K562 (cell line): ENCODE data around the gene BBC3. TPM values are rescaled to one million over a fixed set of nuclear protein-coding genes. Genes with fewer than 3 reads are reported as not detected.

Experiments used
- ARNT ChIP-seq, 2 experiments: fragments of 450-650 bp; IDR thresholded peaks; 2 replicates each; pipeline ENCODE4 v1.6.1; 2016; ENCODE audit warnings: mild to moderate bottlenecking in 1 of 2
- BHLHE40 ChIP-seq: IDR thresholded peaks from 2 replicates; pipeline ENCODE4 v1.6.1; 2011; ENCODE audit warnings: low read length, improper control_type of control experiment
- BRCA1 ChIP-seq, 2 experiments: fragments of 450-650 bp in 1 of 2; sonication (generic) in 1 of 2; formaldehyde crosslinking in 1 of 2; IDR thresholded peaks; 2 replicates each; pipeline versions ENCODE4 v1.5.0 to v1.6.1; 2017 to 2020; ENCODE audit warnings: mild to moderate bottlenecking in 1 of 2, missing genetic modification reagents in 1 of 2
- CHD2 ChIP-seq: IDR thresholded peaks from 2 replicates; pipeline ENCODE4 v1.6.1; 2011; ENCODE audit warnings: low read depth, low read length
- CREB1 ChIP-seq, 2 experiments: sonication (generic) in 1 of 2; formaldehyde crosslinking in 1 of 2; IDR thresholded peaks; 2 replicates each; pipeline versions ENCODE4 v1.6.1 to v1.8.0; 2012 to 2022; ENCODE audit warnings: inconsistent platforms in 1 of 2, mild to moderate bottlenecking in 1 of 2, missing genetic modification reagents in 1 of 2, moderate library complexity in 1 of 2
- EP300 ChIP-seq: IDR thresholded peaks from 2 replicates; pipeline ENCODE4 v1.6.1; 2012; ENCODE audit warnings: low read length, improper control_type of control experiment
- GATA2 ChIP-seq: sonication (generic); formaldehyde crosslinking; IDR thresholded peaks from 2 replicates; pipeline ENCODE4 v1.4.0; 2020; ENCODE audit warnings: mild to moderate bottlenecking, missing genetic modification reagents
- HCFC1 ChIP-seq: IDR thresholded peaks from 2 replicates; pipeline ENCODE4 v1.6.1; 2012; ENCODE audit warnings: low read depth, low read length, improper control_type of control experiment
- JUND ChIP-seq, 2 experiments: IDR thresholded peaks; 2 replicates in 1 of 2; 3 replicates in 1 of 2; pipeline ENCODE4 v1.6.1; 2011; ENCODE audit warnings: borderline replicate concordance in 2 of 2, low read depth in 2 of 2, low read length in 2 of 2, improper control_type of control experiment in 1 of 2, missing biosample characterization in 1 of 2, missing genetic modification characterization in 1 of 2, missing genetic modification reagents in 1 of 2
- L3MBTL2 ChIP-seq: fragments of 450-650 bp; IDR thresholded peaks from 2 replicates; pipeline ENCODE4 v1.6.1; 2016; ENCODE audit warnings: mild to moderate bottlenecking, moderate library complexity
- MXI1 ChIP-seq: IDR thresholded peaks from 2 replicates; pipeline ENCODE4 v1.6.1; 2011; ENCODE audit warnings: low read depth, mild to moderate bottlenecking, improper control_type of control experiment, low read length
- POLR2AphosphoS5 ChIP-seq: IDR thresholded peaks from 2 replicates; pipeline ENCODE4 v1.6.1; 2011; ENCODE audit warnings: mild to moderate bottlenecking, low read depth, low read length, moderate library complexity; ENCODE audit not compliant: control insufficient read depth, insufficient read depth
- RBM34 ChIP-seq: fragments of 200-400 bp; formaldehyde crosslinking; IDR thresholded peaks from 2 replicates; pipeline ENCODE4 v1.6.1; 2018; ENCODE audit warnings: low read length, borderline replicate concordance; ENCODE audit not compliant: insufficient read depth
- SMAD4 ChIP-seq: fragments of 250-450 bp; sonication (Bioruptor Pico); conservative IDR thresholded peaks from 2 replicates; pipeline ENCODE4 v1.8.0; 2021; ENCODE audit warnings: inconsistent platforms, mild to moderate bottlenecking, moderate library complexity
- TAF7 ChIP-seq: fragments of 450-650 bp; IDR thresholded peaks from 2 replicates; pipeline ENCODE4 v1.6.1; 2016; ENCODE audit warnings: missing genetic modification characterization, missing compliant biosample characterization
- TRIM24 ChIP-seq, 2 experiments: fragments of 450-650 bp; IDR thresholded peaks; 2 replicates each; pipeline ENCODE4 v1.6.1; 2016
- ZKSCAN8 ChIP-seq: fragments of 200-800 bp; sonication (Bioruptor generic); IDR thresholded peaks from 2 replicates; pipeline ENCODE4 v1.6.1; 2016; ENCODE audit warnings: missing genetic modification characterization, missing compliant biosample characterization
- ZNF174 ChIP-seq: fragments of 250-450 bp; sonication (Bioruptor Pico); IDR thresholded peaks from 2 replicates; pipeline ENCODE4 v1.4.0; 2020; ENCODE audit warnings: mild to moderate bottlenecking
- ZNF282 ChIP-seq: sonication (generic); formaldehyde crosslinking; IDR thresholded peaks from 2 replicates; pipeline ENCODE4 v1.8.1; 2023; ENCODE audit warnings: missing genetic modification reagents
- ZNF511 ChIP-seq: sonication (generic); formaldehyde crosslinking; IDR thresholded peaks from 2 replicates; pipeline ENCODE4 v1.8.0; 2022; ENCODE audit warnings: mild to moderate bottlenecking, missing genetic modification reagents
- ZNF740 ChIP-seq, 3 experiments: fragments of 200-800 bp in 1 of 3; sonication (Bioruptor generic) in 1 of 3; sonication (generic) in 1 of 3; formaldehyde crosslinking in 1 of 3; IDR thresholded peaks; 2 replicates each; pipeline versions ENCODE4 v1.6.1 to v1.8.0; 2016 to 2022; ENCODE audit warnings: mild to moderate bottlenecking in 2 of 3, missing compliant biosample characterization in 2 of 3, missing genetic modification characterization in 2 of 3, missing genetic modification reagents in 1 of 3
- polyA plus RNA-seq, 8 experiments: library from polyadenylated mRNA; depleted of rRNA in 4 of 8; stranded (reverse) in 5 of 8; unstranded in 3 of 8; fragments of >200 nt; fragmentation: Nextera tagmentation in 2 of 8; fragmentation: Illumina TruSeq in 1 of 8; extraction: Ambion mirVana in 2 of 8; extraction: Trizol in 1 of 8; gene quantifications; 2 replicates each; pipeline versions ENCODE4 v1.2.1 to v1.2.3, GENCODE V29; 2011 to 2014; ENCODE audit warnings: inconsistent platforms in 1 of 8, missing spikeins in 1 of 8
- total RNA-seq, 7 experiments: library from RNA; depleted of rRNA in 6 of 7; stranded (reverse); fragments of >200 nt in 6 of 7; fragmentation: Illumina TruSeq in 2 of 7; extraction: Trizol in 2 of 7; gene quantifications; 2 replicates each; pipeline versions ENCODE4 v1.2.1 to v1.2.3, GENCODE V29; 2011 to 2021; ENCODE audit warnings: low replicate concordance in 1 of 7
- TF ChIP-seq, protein P1 (sequence below), 2 experiments: fragments of 150-350 bp in 1 of 2; IDR thresholded peaks; 2 replicates each; pipeline ENCODE4 v1.6.1; 2012 to 2016; ENCODE audit warnings: low read depth in 2 of 2, low read length in 2 of 2, mild to moderate bottlenecking in 1 of 2, moderate library complexity in 1 of 2

The BBC3 gene
- total and polyA plus RNA-seq, 9 of the 15 experiments (the other 6 are each of a cell fraction or from before 2014, with no cell fraction given): 0.15 to 30.7 (median 4.8) TPM

GRCh38 chr19:47225746-47226425 lies 5.1 kb downstream of the BBC3 start (continued):
- peak; percentile 67 for TF ChIP-seq L3MBTL2
- 0 out of 2 replicates have a peak, but pooled peaks have one; percentile 83 for TF ChIP-seq RBM34
- TF ChIP-seq MXI1: no peak
- peak; percentile 43 for TF ChIP-seq HCFC1
- peak; percentile 96 for TF ChIP-seq ZNF740 (CRISPR knock-in tag; IDR thresholded peaks at IDR 0.05)
- TF ChIP-seq ZNF740 (tag; IDR thresholded peaks at IDR 0.05): no peak
- 0 out of 4 replicates have a peak, but pooled peaks of 1 of the 2 experiments have one; percentile 37 for TF ChIP-seq ARNT (IDR thresholded peaks at IDR 0.05)
- no peak for TF ChIP-seq GATA2 (CRISPR knock-in tag)
- peak; percentile 70; the same call in 1 of the 2 replicates for TF ChIP-seq ZNF511 (CRISPR knock-in tag)
- 0 out of 2 replicates have a peak, but pooled peaks have one; percentile 29 for TF ChIP-seq BHLHE40
- TF ChIP-seq CREB1 (IDR thresholded peaks at IDR 0.05): no peak
- peak; percentile 49; the same call in 1 of the 2 replicates for TF ChIP-seq CREB1 (CRISPR knock-in tag; IDR thresholded peaks at IDR 0.05)
- TF ChIP-seq TRIM24 (IDR thresholded peaks at IDR 0.05): 0 out of 4 replicates have a peak, but pooled peaks of 1 of the 2 experiments have one; percentile 15
- TF ChIP-seq ZNF282 (CRISPR knock-in tag): peak; percentile 73; the same call in 1 of the 2 replicates
- peak; percentile 86 for TF ChIP-seq CHD2
- peak; percentile 27 for TF ChIP-seq EP300
- peak; percentile 99 for TF ChIP-seq POLR2AphosphoS5
- no peak for TF ChIP-seq ZKSCAN8 (CRISPR knock-in tag)
- peak; percentile 94 for TF ChIP-seq JUND (IDR thresholded peaks at IDR 0.05; ENCODE audit: borderline replicate concordance, low read depth, low read length)
- peak; percentile 59; the same call in 1 of the 3 replicates for TF ChIP-seq JUND (tag; IDR thresholded peaks at IDR 0.05; ENCODE audit: borderline replicate concordance, low read depth, low read length)
- TF ChIP-seq ZNF174: no peak
- peak; percentile 91 for TF ChIP-seq SMAD4 (CRISPR knock-in tag)
- TF ChIP-seq BRCA1 (IDR thresholded peaks at IDR 0.05): no peak
- no peak for TF ChIP-seq BRCA1 (CRISPR knock-in tag; IDR thresholded peaks at IDR 0.05)
- TF ChIP-seq, protein P1, sequence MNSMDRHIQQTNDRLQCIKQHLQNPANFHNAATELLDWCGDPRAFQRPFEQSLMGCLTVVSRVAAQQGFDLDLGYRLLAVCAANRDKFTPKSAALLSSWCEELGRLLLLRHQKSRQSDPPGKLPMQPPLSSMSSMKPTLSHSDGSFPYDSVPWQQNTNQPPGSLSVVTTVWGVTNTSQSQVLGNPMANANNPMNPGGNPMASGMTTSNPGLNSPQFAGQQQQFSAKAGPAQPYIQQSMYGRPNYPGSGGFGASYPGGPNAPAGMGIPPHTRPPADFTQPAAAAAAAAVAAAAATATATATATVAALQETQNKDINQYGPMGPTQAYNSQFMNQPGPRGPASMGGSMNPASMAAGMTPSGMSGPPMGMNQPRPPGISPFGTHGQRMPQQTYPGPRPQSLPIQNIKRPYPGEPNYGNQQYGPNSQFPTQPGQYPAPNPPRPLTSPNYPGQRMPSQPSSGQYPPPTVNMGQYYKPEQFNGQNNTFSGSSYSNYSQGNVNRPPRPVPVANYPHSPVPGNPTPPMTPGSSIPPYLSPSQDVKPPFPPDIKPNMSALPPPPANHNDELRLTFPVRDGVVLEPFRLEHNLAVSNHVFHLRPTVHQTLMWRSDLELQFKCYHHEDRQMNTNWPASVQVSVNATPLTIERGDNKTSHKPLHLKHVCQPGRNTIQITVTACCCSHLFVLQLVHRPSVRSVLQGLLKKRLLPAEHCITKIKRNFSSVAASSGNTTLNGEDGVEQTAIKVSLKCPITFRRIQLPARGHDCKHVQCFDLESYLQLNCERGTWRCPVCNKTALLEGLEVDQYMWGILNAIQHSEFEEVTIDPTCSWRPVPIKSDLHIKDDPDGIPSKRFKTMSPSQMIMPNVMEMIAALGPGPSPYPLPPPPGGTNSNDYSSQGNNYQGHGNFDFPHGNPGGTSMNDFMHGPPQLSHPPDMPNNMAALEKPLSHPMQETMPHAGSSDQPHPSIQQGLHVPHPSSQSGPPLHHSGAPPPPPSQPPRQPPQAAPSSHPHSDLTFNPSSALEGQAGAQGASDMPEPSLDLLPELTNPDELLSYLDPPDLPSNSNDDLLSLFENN (IDR thresholded peaks at IDR 0.05; ENCODE audit: low read depth in 2 of 2, low read length in 2 of 2): peak in 1 of 2 experiments; percentile 94; a peak in 2 of 4 replicates
- TF ChIP-seq TAF7: no peak; the same call in 1 of the 2 replicates
